Endodermal cell (in vitro differentiated cells): ENCODE measurements around the gene RWDD1. TPM values are rescaled to one million over a fixed set of nuclear protein-coding genes. Genes with fewer than 3 reads are reported as not detected.
A peak's percentile ranks its signal among the peaks of the same experiment; 100 is the strongest.

Experiments used
- DNase-seq: peaks from one replicate; pipeline ENCODE4 v3.0.0-alpha.2; 2017
- H3K27ac ChIP-seq: 2 replicates; pipeline ENCODE4 v1.5.1; 2013; ENCODE audit warnings: mild to moderate bottlenecking, low read depth, low read length, moderate library complexity
- H3K27me3 ChIP-seq: 2 replicates; pipeline ENCODE4 v1.6.1; 2013; ENCODE audit warnings: mild to moderate bottlenecking, low read length, moderate library complexity; ENCODE audit not compliant: insufficient read depth, control insufficient read depth, poor library complexity, severe bottlenecking
- H3K36me3 ChIP-seq: 2 replicates; pipeline ENCODE4 v1.7.0; 2013; ENCODE audit warnings: mild to moderate bottlenecking, low read length, moderate library complexity; ENCODE audit not compliant: control insufficient read depth, insufficient read depth
- H3K4me1 ChIP-seq: one replicate; pipeline ENCODE4 v1.7.0; 2013; ENCODE audit warnings: low read length; ENCODE audit not compliant: control insufficient read depth, insufficient read depth
- H3K4me3 ChIP-seq: 2 replicates; pipeline ENCODE4 v1.5.1; 2013; ENCODE audit warnings: mild to moderate bottlenecking, low read length, moderate library complexity
- H3K9ac ChIP-seq: 2 replicates; pipeline ENCODE4 v1.6.1; 2013; ENCODE audit warnings: mild to moderate bottlenecking, low read length, moderate library complexity; ENCODE audit not compliant: poor library complexity, severe bottlenecking; ENCODE audit errors: extremely low read depth
- H3K9me3 ChIP-seq: 2 replicates; pipeline ENCODE4 v1.6.1; 2013; ENCODE audit warnings: mild to moderate bottlenecking, low read length, moderate library complexity; ENCODE audit not compliant: control insufficient read depth
- H3K27ac Mint-ChIP-seq: 2 replicates; pipeline ENCODE4 v1.8.0; 2020; ENCODE audit warnings: mixed read lengths
- H3K27me3 Mint-ChIP-seq: 2 replicates; pipeline ENCODE4 v1.8.0; 2021; ENCODE audit warnings: mild to moderate bottlenecking, mixed read lengths; ENCODE audit not compliant: insufficient read depth
- H3K36me3 Mint-ChIP-seq: 2 replicates; pipeline ENCODE4 v1.8.0; 2020; ENCODE audit warnings: low read depth, mixed read lengths
- H3K4me1 Mint-ChIP-seq: 2 replicates; pipeline ENCODE4 v1.8.0; 2020; ENCODE audit warnings: mixed read lengths
- H3K4me3 Mint-ChIP-seq: 2 replicates; pipeline ENCODE4 v1.8.0; 2020; ENCODE audit warnings: mild to moderate bottlenecking, moderate library complexity, mixed read lengths
- H3K9me3 Mint-ChIP-seq: 2 replicates; pipeline ENCODE4 v1.8.0; 2020; ENCODE audit warnings: mild to moderate bottlenecking, mixed read lengths
- WGBS, 2 experiments: methylation state at CpG; one replicate each; pipeline versions ENCODE4 v1.1.5 to v1.1.7; 2013; ENCODE audit warnings: missing lambda C conversion rate in 2 of 2, mixed read lengths in 1 of 2; ENCODE audit not compliant: insufficient coverage in 1 of 2, insufficient read length in 1 of 2; 5-methylcytosine and 5-hydroxymethylcytosine counted together
- total RNA-seq, 2 donors: library from RNA; stranded (reverse); fragmentation: NEBNext Ultra II Directional in 1 of 2; extraction: Animal tissue kit (Norgen Biotek cat#: 25700) in 1 of 2; gene quantifications; 2 replicates in 1 of 2; 3 replicates in 1 of 2; pipeline ENCODE4 v1.2.1, GENCODE V29; 2021
- TF ChIP-seq, protein P1 (sequence below): fragments of 200-600 bp; sonication (generic); conservative IDR thresholded peaks from 2 replicates; pipeline ENCODE4 v1.5.0; 2021; ENCODE audit warnings: antibody characterized with exemption, mild to moderate bottlenecking

The RWDD1 gene
- total RNA-seq, 2 donors from 2014 or later: 35.5 to 35.8 TPM

GRCh38 chr6:116561377-116562018, 9.8 kb upstream of the RWDD1 start:
- WGBS, 2 experiments: 54 to 58% methylated on average over 8 to 9 of the region's 9 CpGs
- peak; percentile 91 for DNase-seq
- no peaks in the 10 kb centered on the region for H3K9me3 Mint-ChIP-seq
- H3K27ac Mint-ChIP-seq: no peak overlapping the region
- TF ChIP-seq, protein P1, sequence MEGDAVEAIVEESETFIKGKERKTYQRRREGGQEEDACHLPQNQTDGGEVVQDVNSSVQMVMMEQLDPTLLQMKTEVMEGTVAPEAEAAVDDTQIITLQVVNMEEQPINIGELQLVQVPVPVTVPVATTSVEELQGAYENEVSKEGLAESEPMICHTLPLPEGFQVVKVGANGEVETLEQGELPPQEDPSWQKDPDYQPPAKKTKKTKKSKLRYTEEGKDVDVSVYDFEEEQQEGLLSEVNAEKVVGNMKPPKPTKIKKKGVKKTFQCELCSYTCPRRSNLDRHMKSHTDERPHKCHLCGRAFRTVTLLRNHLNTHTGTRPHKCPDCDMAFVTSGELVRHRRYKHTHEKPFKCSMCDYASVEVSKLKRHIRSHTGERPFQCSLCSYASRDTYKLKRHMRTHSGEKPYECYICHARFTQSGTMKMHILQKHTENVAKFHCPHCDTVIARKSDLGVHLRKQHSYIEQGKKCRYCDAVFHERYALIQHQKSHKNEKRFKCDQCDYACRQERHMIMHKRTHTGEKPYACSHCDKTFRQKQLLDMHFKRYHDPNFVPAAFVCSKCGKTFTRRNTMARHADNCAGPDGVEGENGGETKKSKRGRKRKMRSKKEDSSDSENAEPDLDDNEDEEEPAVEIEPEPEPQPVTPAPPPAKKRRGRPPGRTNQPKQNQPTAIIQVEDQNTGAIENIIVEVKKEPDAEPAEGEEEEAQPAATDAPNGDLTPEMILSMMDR: peak; percentile 91
- H3K4me1 ChIP-seq: peaks cover 3% of the 10 kb centered on the region
- no peak overlapping the region for H3K27ac ChIP-seq
- no peaks in the 10 kb centered on the region for H3K36me3 Mint-ChIP-seq
- H3K36me3 ChIP-seq: no peaks in the 10 kb centered on the region
- no peak overlapping the region for H3K9ac ChIP-seq
- H3K27me3 Mint-ChIP-seq: no peaks in the 10 kb centered on the region
- no peaks in the 10 kb centered on the region for H3K9me3 ChIP-seq
- no peak overlapping the region for H3K4me3 ChIP-seq
- H3K27me3 ChIP-seq: no peaks in the 10 kb centered on the region
- H3K4me3 Mint-ChIP-seq: no peak overlapping the region
- peaks cover 3% of the 10 kb centered on the region for H3K4me1 Mint-ChIP-seq

DNA sequence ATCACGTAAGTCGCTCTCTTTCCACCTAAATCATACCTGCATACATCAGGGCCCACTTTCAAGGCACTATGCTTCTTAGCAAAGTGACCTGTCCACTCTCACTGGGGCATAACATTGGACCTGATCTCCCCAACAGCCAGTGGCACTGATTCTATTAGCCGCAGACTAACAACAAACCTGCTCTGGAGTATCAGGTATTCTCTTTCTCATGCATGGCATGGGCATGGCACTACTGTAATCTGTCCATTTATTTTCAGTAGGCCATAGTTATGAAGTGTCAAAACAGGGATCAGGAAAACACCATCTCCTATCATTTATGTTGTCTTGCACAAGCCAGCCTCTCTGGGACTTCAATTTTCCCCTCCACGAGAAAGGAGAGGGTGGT, 9.3 kb upstream of the RWDD1 start:
- no peaks in the 10 kb centered on the region for H3K36me3 Mint-ChIP-seq

GRCh38 chr6:116562614-116563013, 8.7 kb upstream of the RWDD1 start:
- Histone ChIP-seq H3K9ac (no peak overlapping the region), H3K36me3 (no peaks in the 10 kb centered on the region), H3K27ac (no peak overlapping the region), H3K27me3 (no peaks in the 10 kb centered on the region), H3K4me1 (peaks cover 3% of the 10 kb centered on the region), H3K4me3 (no peak overlapping the region), H3K9me3 (no peaks in the 10 kb centered on the region)
- TF ChIP-seq, protein P1: no peak
- Mint-ChIP-seq H3K4me3 (no peak overlapping the region), H3K36me3 (no peaks in the 10 kb centered on the region), H3K27ac (no peak overlapping the region), H3K27me3 (peaks cover 6% of the 10 kb centered on the region), H3K4me1 (peaks cover 3% of the 10 kb centered on the region), H3K9me3 (no peaks in the 10 kb centered on the region)
- WGBS, 2 experiments: 63 to 69% methylated on average over 3 of the region's 3 CpGs
- no peak for DNase-seq

More for the DNA sequence above, 9.3 kb upstream of the RWDD1 start:
- Histone ChIP-seq H3K4me3 (no peak overlapping the region), H3K27me3 (no peaks in the 10 kb centered on the region), H3K9ac (no peak overlapping the region), H3K27ac (no peak overlapping the region), H3K4me1 (peaks cover 3% of the 10 kb centered on the region), H3K9me3 (no peaks in the 10 kb centered on the region), H3K36me3 (no peaks in the 10 kb centered on the region)
- no peak for DNase-seq
- Mint-ChIP-seq H3K4me1 (peaks cover 3% of the 10 kb centered on the region), H3K9me3 (no peaks in the 10 kb centered on the region), H3K27me3 (peaks cover 4% of the 10 kb centered on the region), H3K27ac (no peak overlapping the region), H3K4me3 (no peak overlapping the region)
- 91 to 97% methylated on average over 3 to 4 of the region's 4 CpGs for WGBS, 2 experiments
- TF ChIP-seq, protein P1: no peak
